Right lobe of liver (tissue), 6 donors: ENCODE measurements around the gene MED15. TPM values are rescaled to one million over a fixed set of nuclear protein-coding genes. Genes with fewer than 3 reads are reported as not detected.
A peak's percentile ranks its signal among the peaks of the same experiment; 100 is the strongest.
"Not testable (repeated sequence)": the region's sequence is repeated elsewhere in the genome, so short reads cannot be mapped to it uniquely, and the experiment has no call there.

Experiments
- ATAC-seq, 4 donors: fragments of 200-7000 bp; cut with Tn5 transposase; one replicate each; pipeline ENCODE4 v1.9.1; 2020; ENCODE audit warnings: mild to moderate bottlenecking in 4 of 4, moderate library complexity in 4 of 4
- DNase-seq, 3 donors: peaks; one replicate each; pipeline ENCODE4 v3.0.0-alpha.2; 2020
- H3K27ac ChIP-seq, 3 donors: fragments of 200-600 bp; one replicate each; pipeline ENCODE4 v1.8.0; 2022
- H3K27me3 ChIP-seq, 2 donors: fragments of 200-600 bp; one replicate each; pipeline ENCODE4 v1.8.0; 2022
- H3K36me3 ChIP-seq, 4 donors: fragments of 200-600 bp; sonication (generic) in 1 of 4; one replicate each; pipeline versions ENCODE4 v1.5.1 to v1.8.0; 2017 to 2022; ENCODE audit warnings: control low read depth in 1 of 4
- H3K4me1 ChIP-seq, 4 donors: fragments of 200-600 bp; sonication (generic) in 1 of 4; one replicate each; pipeline versions ENCODE4 v1.5.1 to v1.8.0; 2017 to 2022; ENCODE audit warnings: control low read depth in 1 of 4
- H3K4me3 ChIP-seq, 3 donors: fragments of 200-600 bp; one replicate each; pipeline ENCODE4 v1.8.0; 2022
- H3K9me3 ChIP-seq, 4 donors: fragments of 200-600 bp; sonication (generic) in 1 of 4; one replicate each; pipeline versions ENCODE4 v1.5.1 to v1.8.0; 2017 to 2022; ENCODE audit warnings: control low read depth in 1 of 4
- POLR2A ChIP-seq: fragments of 450-650 bp; IDR thresholded peaks from one replicate; pipeline ENCODE4 v1.6.1; 2017; ENCODE audit warnings: antibody characterized with exemption, mild to moderate bottlenecking
- WGBS: methylation state at CpG from one replicate; pipeline ENCODE4 v1.1.6; 2018; ENCODE audit warnings: low coverage, low lambda C conversion rate; ENCODE audit not compliant: insufficient coverage; ENCODE audit errors: missing lambda C conversion rate; 5-methylcytosine and 5-hydroxymethylcytosine counted together
- intact Hi-C, 2 donors: fragments of 100-400 bp; cut with DNase I; formaldehyde crosslinking; loops; one replicate each; pipeline versions ENCODE4 v1.11.2 to v1.14.1; 2022
- total RNA-seq, 6 experiments: library from RNA; depleted of rRNA in 2 of 6; stranded (reverse); fragments of >200 nt in 2 of 6; fragmentation: NEBNext Ultra II Directional in 3 of 6; extraction: Animal tissue kit (Norgen Biotek cat#: 25700) in 3 of 6; gene quantifications; one replicate each; pipeline versions ENCODE4 v1.1.0 to v1.2.4, GENCODE V29; 2016 to 2023
- TF ChIP-seq, protein P1 (sequence below), 4 donors: fragments of 200-600 bp in 3 of 4; fragments of 450-650 bp in 1 of 4; IDR thresholded peaks; one replicate each; pipeline versions ENCODE4 v1.5.1 to v1.8.0; 2016 to 2022; ENCODE audit warnings: antibody characterized with exemption in 4 of 4, mild to moderate bottlenecking in 2 of 4
- donor health status: DM: no; HTN: yes; CAD: no.
- donor health status: DM: no; HTN: no; CAD: no.
- donor health status: DM: no; HTN: no; CAD: no.
- donor health status: DM: no; HTN: yes; CAD: no.
- donor health status: DM: no; HTN: yes; CAD: no.

The MED15 gene
- total RNA-seq, 6 experiments from 2014 or later: 15.7 to 34.7 (median 23.6) TPM

GRCh38 chr22:20479612-20480196 is 27.7 kb upstream of the MED15 start:
- Histone ChIP-seq H3K9me3 (no peaks in the 10 kb centered on the region), H3K4me3 (no peak overlapping the region), H3K36me3 (no peaks in the 10 kb centered on the region), H3K27me3 (no peaks in the 10 kb centered on the region), H3K4me1 (no peaks in the 10 kb centered on the region), H3K27ac (no peak overlapping the region)
- ATAC-seq: peak in 2 of 4 donors; percentile 27 to 32
- intact Hi-C loops: no loop called here
- WGBS: 100% methylated on average over 1 of the region's 1 CpG
- no peak for TF ChIP-seq POLR2A
- TF ChIP-seq, protein P1, sequence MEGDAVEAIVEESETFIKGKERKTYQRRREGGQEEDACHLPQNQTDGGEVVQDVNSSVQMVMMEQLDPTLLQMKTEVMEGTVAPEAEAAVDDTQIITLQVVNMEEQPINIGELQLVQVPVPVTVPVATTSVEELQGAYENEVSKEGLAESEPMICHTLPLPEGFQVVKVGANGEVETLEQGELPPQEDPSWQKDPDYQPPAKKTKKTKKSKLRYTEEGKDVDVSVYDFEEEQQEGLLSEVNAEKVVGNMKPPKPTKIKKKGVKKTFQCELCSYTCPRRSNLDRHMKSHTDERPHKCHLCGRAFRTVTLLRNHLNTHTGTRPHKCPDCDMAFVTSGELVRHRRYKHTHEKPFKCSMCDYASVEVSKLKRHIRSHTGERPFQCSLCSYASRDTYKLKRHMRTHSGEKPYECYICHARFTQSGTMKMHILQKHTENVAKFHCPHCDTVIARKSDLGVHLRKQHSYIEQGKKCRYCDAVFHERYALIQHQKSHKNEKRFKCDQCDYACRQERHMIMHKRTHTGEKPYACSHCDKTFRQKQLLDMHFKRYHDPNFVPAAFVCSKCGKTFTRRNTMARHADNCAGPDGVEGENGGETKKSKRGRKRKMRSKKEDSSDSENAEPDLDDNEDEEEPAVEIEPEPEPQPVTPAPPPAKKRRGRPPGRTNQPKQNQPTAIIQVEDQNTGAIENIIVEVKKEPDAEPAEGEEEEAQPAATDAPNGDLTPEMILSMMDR (IDR thresholded peaks at IDR 0.05): no peak
- DNase-seq: no peak

GRCh38 chr22:20483143-20483506 is 24.3 kb upstream of the MED15 start:
- WGBS: 98% methylated on average over 7 of the region's 7 CpGs
- H3K4me3 ChIP-seq, DNase-seq, H3K4me1 ChIP-seq, H3K36me3 ChIP-seq, H3K27ac ChIP-seq, ATAC-seq, intact Hi-C loops, H3K9me3 ChIP-seq, H3K27me3 ChIP-seq: not testable (repeated sequence)

DNA sequence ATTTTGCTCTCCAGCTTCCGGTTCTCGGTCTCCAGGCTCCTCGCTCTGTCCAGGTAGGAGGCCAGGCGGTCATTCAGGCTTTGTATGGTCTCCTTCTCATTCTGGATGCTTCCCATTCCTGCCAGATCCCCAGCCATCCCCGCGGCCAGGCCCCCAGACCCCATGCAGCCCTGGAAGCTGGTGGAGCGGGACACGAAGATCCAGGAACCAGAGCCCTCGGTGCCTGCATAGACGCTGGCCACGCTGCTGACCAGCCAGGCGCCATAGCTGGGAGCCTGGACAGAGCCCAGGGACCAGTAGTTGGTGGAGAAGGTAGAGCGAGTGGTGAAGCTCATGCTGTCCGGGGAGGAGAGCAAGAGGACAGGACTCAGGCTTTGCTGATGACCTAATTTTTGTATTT is 23.6 kb upstream of the MED15 start:
- 96% methylated on average over 6 of the region's 14 CpGs for WGBS
- no peaks in the 10 kb centered on the region for H3K4me1 ChIP-seq
- no peak overlapping the region for H3K4me3 ChIP-seq
- no peaks in the 10 kb centered on the region for H3K36me3 ChIP-seq
- H3K9me3 ChIP-seq: no peaks in the 10 kb centered on the region
- H3K27me3 ChIP-seq: no peaks in the 10 kb centered on the region
- no peak for DNase-seq
- intact Hi-C loops: no loop called here
- no peak for TF ChIP-seq POLR2A
- TF ChIP-seq, protein P1 (IDR thresholded peaks at IDR 0.05): no peak
- ATAC-seq: no peak
- no peak overlapping the region for H3K27ac ChIP-seq

GRCh38 chr22:20484948-20485683 is 22.3 kb upstream of the MED15 start:
- H3K9me3 ChIP-seq: no peaks in the 10 kb centered on the region
- TF ChIP-seq POLR2A: no peak
- TF ChIP-seq, protein P1 (IDR thresholded peaks at IDR 0.05): no peak
- no peak overlapping the region for H3K27ac ChIP-seq
- H3K36me3 ChIP-seq: no peaks in the 10 kb centered on the region
- H3K27me3 ChIP-seq: no peaks in the 10 kb centered on the region
- intact Hi-C loops: no loop called here
- DNase-seq: no peak
- ATAC-seq: no peak
- H3K4me1 ChIP-seq: no peaks in the 10 kb centered on the region
- H3K4me3 ChIP-seq: no peak overlapping the region
- 70% methylated on average over 2 of the region's 4 CpGs for WGBS

DNA sequence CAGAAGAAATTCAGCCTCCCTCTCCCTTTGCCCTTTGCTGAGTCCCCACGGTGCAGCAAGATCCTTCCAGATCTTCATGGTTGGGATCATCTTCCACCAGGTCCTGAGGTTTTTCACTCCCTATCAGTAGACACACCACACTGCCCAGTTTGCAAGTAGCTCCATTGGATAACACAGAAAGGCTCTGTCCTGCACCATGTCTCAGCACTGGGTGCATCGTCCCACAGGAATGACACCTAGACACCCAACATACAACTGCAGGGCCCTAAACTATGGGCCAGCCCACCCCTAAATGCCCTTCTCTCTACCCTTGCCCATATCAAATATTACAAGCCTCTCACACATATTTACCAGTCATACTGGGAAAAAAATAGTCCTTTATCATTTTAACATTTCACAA is 21.2 kb upstream of the MED15 start:
- WGBS: 93% methylated on average over 2 of the region's 2 CpGs
- H3K4me1 ChIP-seq: no peaks in the 10 kb centered on the region
- ATAC-seq (no peak), DNase-seq (no peak)
- no peaks in the 10 kb centered on the region for H3K9me3 ChIP-seq
- intact Hi-C loops: no loop called here
- H3K27me3 ChIP-seq: no peaks in the 10 kb centered on the region
- no peak for TF ChIP-seq POLR2A
- TF ChIP-seq, protein P1 (IDR thresholded peaks at IDR 0.05): no peak
- H3K4me3 ChIP-seq: no peak overlapping the region
- no peak overlapping the region for H3K27ac ChIP-seq
- H3K36me3 ChIP-seq: no peaks in the 10 kb centered on the region
